ENCODE data around the gene GALNTL6. TPM values are rescaled to one million over a fixed set of nuclear protein-coding genes. Genes with fewer than 3 reads are reported as not detected.

The GALNTL6 gene
- total RNA-seq, 1 experiment from 2014 or later, result not detected

GRCh38 chr4:172705565-172705964 lies 892.4 kb downstream of the GALNTL6 start:
- H3K4me1 ChIP-seq (replicated peaks; ENCODE audit: insufficient read depth), result no peaks in the 10 kb centered on the region
- H4K20me1 ChIP-seq (ENCODE audit: insufficient read depth), result no peaks in the 10 kb centered on the region
- H3K9me3 ChIP-seq (ENCODE audit: insufficient read depth, low read depth), result no peaks in the 10 kb centered on the region
- no peak overlapping the region for H2AFZ ChIP-seq
- POLR2A ChIA-PET (ENCODE audit: unreplicated experiment), result no interaction called here
- no TSS peak for BruUV-seq (replicated peaks)
- H3K4me2 ChIP-seq, result no peak overlapping the region
- no peaks in the 10 kb centered on the region for H3K79me2 ChIP-seq (ENCODE audit: low read depth)
- no peaks in the 10 kb centered on the region for H3K9me2 ChIP-seq (ENCODE audit: insufficient read depth)
- H3K27ac ChIP-seq, result no peak overlapping the region
- TF ChIP-seq EZH2 (IDR thresholded peaks at IDR 0.05; ENCODE audit: low read depth), result no peak
- TF ChIP-seq CTCF (conservative IDR thresholded peaks at IDR 0.05), result no peak
- H3K4me3 ChIP-seq, result no peak overlapping the region
- H3K36me3 ChIP-seq (ENCODE audit: low read depth), result no peaks in the 10 kb centered on the region
- CTCF ChIA-PET, result no interaction called here
- no peaks in the 10 kb centered on the region for H3K27me3 ChIP-seq (ENCODE audit: insufficient read depth, low read depth)
- DNase-seq, result no peak
- H3F3A ChIP-seq (ENCODE audit: insufficient read depth, low read depth), result no peaks in the 10 kb centered on the region
- intact Hi-C loops (cut with micrococcal nuclease; ENCODE audit: unreplicated experiment), result no loop called here

- Histone ChIP-seq H3K79me2 (ENCODE audit: low read depth) (no peaks in the 10 kb centered on the region), H3K27me3 (ENCODE audit: insufficient read depth, low read depth) (no peaks in the 10 kb centered on the region), H3K36me3 (ENCODE audit: low read depth) (no peaks in the 10 kb centered on the region), H3F3A (ENCODE audit: insufficient read depth, low read depth) (no peaks in the 10 kb centered on the region), H3K9me2 (ENCODE audit: insufficient read depth) (no peaks in the 10 kb centered on the region), H3K4me1 (replicated peaks; ENCODE audit: insufficient read depth) (no peaks in the 10 kb centered on the region), H3K27ac (no peak overlapping the region), H4K20me1 (ENCODE audit: insufficient read depth) (no peaks in the 10 kb centered on the region), H3K4me2 (no peak overlapping the region), H3K4me3 (no peak overlapping the region), H2AFZ (no peak overlapping the region), H3K9me3 (ENCODE audit: insufficient read depth, low read depth) (no peaks in the 10 kb centered on the region)
- TF ChIP-seq CTCF (conservative IDR thresholded peaks at IDR 0.05) (no peak), EZH2 (IDR thresholded peaks at IDR 0.05; ENCODE audit: low read depth) (no peak)
- intact Hi-C loops (cut with micrococcal nuclease; ENCODE audit: unreplicated experiment), result no loop called here
- CTCF ChIA-PET, result no interaction called here
- no peak for DNase-seq
- no TSS peak for BruUV-seq (replicated peaks)
- POLR2A ChIA-PET (ENCODE audit: unreplicated experiment), result no interaction called here
Measured at GRCh38 chr4:172706000-172706399, 892.8 kb downstream of the GALNTL6 start.

DNA sequence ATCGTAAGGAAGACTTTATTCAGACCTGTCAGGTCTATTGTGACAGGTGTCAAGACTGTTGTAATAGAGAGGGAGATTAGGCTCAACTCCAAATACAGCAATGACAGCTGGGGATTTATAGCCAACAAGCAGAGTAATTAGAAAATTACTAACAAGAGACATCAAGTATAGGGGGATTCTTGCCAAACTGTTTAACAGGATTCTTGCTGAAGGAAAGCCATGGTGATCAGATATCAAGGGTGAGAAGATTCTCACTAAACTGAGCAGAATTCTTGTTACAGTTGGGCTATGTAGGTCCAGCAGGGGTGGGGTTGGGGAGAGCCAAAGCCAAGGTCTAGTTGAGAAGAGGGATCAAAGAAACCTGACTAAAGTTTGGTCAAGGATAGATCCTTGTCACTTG lies 894.4 kb downstream of the GALNTL6 start:
- intact Hi-C loops (cut with micrococcal nuclease; ENCODE audit: unreplicated experiment), result no loop called here
- Histone ChIP-seq H3F3A (ENCODE audit: insufficient read depth, low read depth) (no peaks in the 10 kb centered on the region), H3K36me3 (ENCODE audit: low read depth) (no peaks in the 10 kb centered on the region), H3K4me2 (no peak overlapping the region), H3K27me3 (ENCODE audit: insufficient read depth, low read depth) (no peaks in the 10 kb centered on the region), H3K4me3 (no peak overlapping the region), H3K4me1 (replicated peaks; ENCODE audit: insufficient read depth) (no peaks in the 10 kb centered on the region), H3K79me2 (ENCODE audit: low read depth) (no peaks in the 10 kb centered on the region), H3K27ac (no peak overlapping the region), H2AFZ (no peak overlapping the region), H3K9me2 (ENCODE audit: insufficient read depth) (no peaks in the 10 kb centered on the region), H3K9me3 (ENCODE audit: insufficient read depth, low read depth) (no peaks in the 10 kb centered on the region), H4K20me1 (ENCODE audit: insufficient read depth) (no peaks in the 10 kb centered on the region)
- no TSS peak for BruUV-seq (replicated peaks)
- TF ChIP-seq EZH2 (IDR thresholded peaks at IDR 0.05; ENCODE audit: low read depth) (no peak), CTCF (conservative IDR thresholded peaks at IDR 0.05) (no peak)
- no peak for DNase-seq
- ChIA-PET POLR2A (ENCODE audit: unreplicated experiment) (no interaction called here), CTCF (no interaction called here)
